Measurements from ENCODE around the gene THG1L.
"Not testable (repeated sequence)": the region's sequence is repeated elsewhere in the genome, so short reads cannot be mapped to it uniquely, and the experiment has no call there.

Gene THG1L

DNA sequence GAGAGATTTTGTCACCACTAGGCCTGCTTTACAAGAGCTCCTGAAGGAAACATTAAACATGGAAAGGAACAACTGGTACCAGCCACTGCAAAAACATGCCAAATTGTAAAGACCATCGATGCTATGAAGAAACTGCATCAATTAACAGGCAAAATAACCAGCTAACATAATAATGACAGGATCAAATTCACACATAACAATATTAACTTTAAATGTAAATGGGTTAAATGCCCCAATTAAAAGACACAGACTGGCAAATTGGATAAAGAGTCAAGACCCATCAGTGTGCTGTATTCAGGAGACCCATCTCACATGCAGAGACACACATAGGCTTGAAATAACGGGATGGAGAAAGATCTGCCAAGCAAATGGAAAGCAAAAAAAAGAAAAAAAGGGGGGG, 8.3 kb upstream of the THG1L start:
- not testable (repeated sequence) for H3K9ac ChIP-seq (ENCODE audit: low read length in 5 of 5); H3K4me1 ChIP-seq (ENCODE audit: control insufficient read depth in 5 of 5, insufficient read depth in 5 of 5, low read length in 5 of 5); H3K27me3 ChIP-seq (ENCODE audit: control insufficient read depth in 5 of 5, insufficient read depth in 4 of 5, low read length in 5 of 5)

DNA sequence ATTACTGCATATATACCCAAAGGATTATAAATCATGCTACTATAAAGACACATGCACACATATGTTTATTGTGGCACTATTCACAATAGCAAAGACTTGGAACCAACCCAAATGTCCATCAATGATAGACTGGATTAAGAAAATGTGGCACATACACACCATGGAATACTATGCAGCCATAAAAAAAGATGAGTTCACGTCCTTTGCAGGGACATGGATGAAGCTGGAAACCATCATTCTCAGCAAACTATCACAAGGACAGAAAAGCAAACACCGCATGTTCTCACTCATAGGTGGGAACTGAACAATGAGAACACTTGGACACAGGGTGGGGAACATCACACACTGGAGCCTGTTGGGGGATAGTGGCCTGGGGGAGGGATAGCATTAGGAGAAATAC, 4.6 kb upstream of the THG1L start:
- H3K9ac ChIP-seq (ENCODE audit: low read length in 5 of 5); H3K36me3 ChIP-seq (ENCODE audit: control insufficient read depth in 5 of 5, insufficient read depth in 5 of 5, low read length in 5 of 5); H3K27me3 ChIP-seq (ENCODE audit: control insufficient read depth in 5 of 5, insufficient read depth in 4 of 5, low read length in 5 of 5); H3K4me1 ChIP-seq (ENCODE audit: control insufficient read depth in 5 of 5, insufficient read depth in 5 of 5, low read length in 5 of 5); H3K27ac ChIP-seq (ENCODE audit: low read depth, low read length); H3K4me3 ChIP-seq (ENCODE audit: low read depth in 1 of 5, low read length in 5 of 5); H3K9me3 ChIP-seq (ENCODE audit: control insufficient read depth in 5 of 5, low read length in 5 of 5): not testable (repeated sequence)

More for the DNA sequence above, 8.3 kb upstream of the THG1L start:
- H3K4me3 ChIP-seq (ENCODE audit: low read depth in 1 of 5, low read length in 5 of 5); H3K36me3 ChIP-seq (ENCODE audit: control insufficient read depth in 5 of 5, insufficient read depth in 5 of 5, low read length in 5 of 5); H3K27ac ChIP-seq (ENCODE audit: low read depth, low read length); H3K9me3 ChIP-seq (ENCODE audit: control insufficient read depth in 5 of 5, low read length in 5 of 5): not testable (repeated sequence)

DNA sequence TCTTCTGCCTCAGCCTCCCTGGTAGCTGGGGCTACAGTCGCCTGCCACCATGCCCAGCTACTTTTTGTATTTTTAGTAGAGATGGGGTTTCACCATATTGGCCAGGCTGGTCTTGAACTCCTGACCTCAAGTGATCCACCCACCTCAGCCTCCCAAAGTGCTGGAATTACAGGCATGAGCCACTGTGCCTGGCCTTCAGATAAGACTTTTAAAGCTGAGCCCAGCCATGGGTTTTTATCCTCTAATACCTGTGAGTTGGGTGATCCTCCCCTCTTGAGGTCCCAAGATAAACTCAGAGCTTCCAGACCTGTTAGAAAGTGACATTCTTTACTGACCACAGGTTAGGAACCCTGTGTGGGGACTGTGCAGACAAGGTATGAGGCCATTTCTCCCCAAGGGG, 3.4 kb upstream of the THG1L start:
- H3K27ac ChIP-seq (ENCODE audit: low read depth, low read length); H3K9ac ChIP-seq (ENCODE audit: low read length in 5 of 5); H3K4me1 ChIP-seq (ENCODE audit: control insufficient read depth in 5 of 5, insufficient read depth in 5 of 5, low read length in 5 of 5); H3K4me3 ChIP-seq (ENCODE audit: low read depth in 1 of 5, low read length in 5 of 5); H3K36me3 ChIP-seq (ENCODE audit: control insufficient read depth in 5 of 5, insufficient read depth in 5 of 5, low read length in 5 of 5); H3K9me3 ChIP-seq (ENCODE audit: control insufficient read depth in 5 of 5, low read length in 5 of 5); H3K27me3 ChIP-seq (ENCODE audit: control insufficient read depth in 5 of 5, insufficient read depth in 4 of 5, low read length in 5 of 5): not testable (repeated sequence)

DNA sequence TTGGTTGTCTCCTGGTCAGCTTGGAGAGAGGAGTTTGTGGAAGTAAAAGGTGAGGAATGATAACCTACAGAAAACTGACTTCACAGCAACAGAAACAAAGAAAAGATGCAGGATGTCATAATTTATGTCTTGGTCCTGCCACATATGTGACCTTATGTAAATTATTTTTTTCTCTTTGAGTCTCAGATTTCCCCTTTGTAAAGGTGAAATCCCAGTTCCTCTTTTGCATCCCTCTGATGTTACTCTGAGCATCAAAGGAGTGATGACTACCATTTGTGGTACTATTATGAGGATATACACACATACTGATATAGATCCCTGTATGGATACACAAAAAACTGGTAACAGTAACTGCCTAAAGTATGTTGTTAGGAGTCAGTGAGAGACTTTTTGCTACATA, 1.4 kb upstream of the THG1L start:
- Histone ChIP-seq H3K9me3 (ENCODE audit: control insufficient read depth in 5 of 5, low read length in 5 of 5) (no peaks in the 10 kb centered on the region), H3K36me3 (ENCODE audit: control insufficient read depth in 5 of 5, insufficient read depth in 5 of 5, low read length in 5 of 5) (peaks cover 0 to 7% (median 4%) of the 10 kb centered on the region in 5 donors), H3K4me3 (ENCODE audit: low read depth in 1 of 5, low read length in 5 of 5) (no peak overlapping the region), H3K4me1 (ENCODE audit: control insufficient read depth in 5 of 5, insufficient read depth in 5 of 5, low read length in 5 of 5) (peaks cover 0 to 8% (median 5%) of the 10 kb centered on the region in 5 donors), H3K27me3 (ENCODE audit: control insufficient read depth in 5 of 5, insufficient read depth in 4 of 5, low read length in 5 of 5) (no peaks in the 10 kb centered on the region), H3K27ac (ENCODE audit: low read depth, low read length) (no peak overlapping the region), H3K9ac (ENCODE audit: low read length in 5 of 5) (no peak overlapping the region)

DNA sequence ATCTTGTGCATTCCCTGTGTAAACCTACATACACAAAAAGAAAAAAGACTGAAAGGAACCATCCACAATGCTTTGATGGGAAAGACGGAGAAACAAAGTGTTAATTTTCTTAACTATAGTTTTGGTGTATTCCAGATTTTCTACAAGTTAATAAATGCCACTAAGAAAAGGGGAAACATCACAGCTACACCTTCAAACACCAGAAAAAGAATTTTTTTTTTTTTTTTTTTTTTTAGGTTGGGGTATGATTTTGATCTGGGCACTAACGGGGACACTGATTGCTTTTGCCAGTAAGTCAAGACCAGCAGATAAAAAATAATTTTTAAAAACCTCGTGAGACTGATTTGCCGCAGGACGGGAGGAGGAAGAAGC, 334 bp upstream of the THG1L start:
- Histone ChIP-seq H3K9ac (ENCODE audit: low read length in 5 of 5) (peak overlapping the region in 4 of 5 donors; percentile 69 to 95 (median 83)), H3K4me1 (ENCODE audit: control insufficient read depth in 5 of 5, insufficient read depth in 5 of 5, low read length in 5 of 5) (peaks cover 0 to 8% (median 5%) of the 10 kb centered on the region in 5 donors), H3K4me3 (ENCODE audit: low read depth in 1 of 5, low read length in 5 of 5) (peak overlapping the region; percentile 81 to 98 (median 97)), H3K36me3 (ENCODE audit: control insufficient read depth in 5 of 5, insufficient read depth in 5 of 5, low read length in 5 of 5) (peaks cover 3 to 10% (median 7%) of the 10 kb centered on the region in 5 donors), H3K27me3 (ENCODE audit: control insufficient read depth in 5 of 5, insufficient read depth in 4 of 5, low read length in 5 of 5) (no peaks in the 10 kb centered on the region), H3K9me3 (ENCODE audit: control insufficient read depth in 5 of 5, low read length in 5 of 5) (no peaks in the 10 kb centered on the region), H3K27ac (ENCODE audit: low read depth, low read length) (peak overlapping the region; percentile 80)

DNA sequence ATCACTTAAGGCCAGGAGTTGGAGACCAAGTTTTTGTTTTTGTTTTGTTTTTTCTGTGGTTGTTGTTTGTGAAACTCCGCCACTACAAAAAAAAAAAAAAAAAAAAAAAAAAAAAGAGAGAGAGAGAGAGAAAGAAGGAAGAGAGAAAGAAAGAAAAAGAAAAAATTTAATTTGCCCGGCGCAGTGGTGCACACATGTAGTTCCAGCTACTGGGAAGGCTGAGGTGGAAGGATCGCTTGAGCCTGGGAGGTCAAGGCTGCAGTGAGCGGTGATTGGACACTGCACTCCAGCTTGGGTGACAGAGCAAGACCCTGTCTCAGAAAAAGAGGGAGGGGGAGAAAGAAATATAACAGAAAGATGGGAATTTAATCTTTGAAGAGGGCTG, 902 bp downstream of the THG1L start:
- Histone ChIP-seq H3K4me3 (ENCODE audit: low read depth in 1 of 5, low read length in 5 of 5) (peak overlapping the region; percentile 81 to 98 (median 97)), H3K4me1 (ENCODE audit: control insufficient read depth in 5 of 5, insufficient read depth in 5 of 5, low read length in 5 of 5) (peaks cover 0 to 8% (median 5%) of the 10 kb centered on the region in 5 donors), H3K9me3 (ENCODE audit: control insufficient read depth in 5 of 5, low read length in 5 of 5) (no peaks in the 10 kb centered on the region), H3K9ac (ENCODE audit: low read length in 5 of 5) (peak overlapping the region in 1 of 5 donors; percentile 91), H3K27ac (ENCODE audit: low read depth, low read length) (peak overlapping the region; percentile 80), H3K27me3 (ENCODE audit: control insufficient read depth in 5 of 5, insufficient read depth in 4 of 5, low read length in 5 of 5) (no peaks in the 10 kb centered on the region), H3K36me3 (ENCODE audit: control insufficient read depth in 5 of 5, insufficient read depth in 5 of 5, low read length in 5 of 5) (peaks cover 4 to 18% (median 9%) of the 10 kb centered on the region in 5 donors)

DNA sequence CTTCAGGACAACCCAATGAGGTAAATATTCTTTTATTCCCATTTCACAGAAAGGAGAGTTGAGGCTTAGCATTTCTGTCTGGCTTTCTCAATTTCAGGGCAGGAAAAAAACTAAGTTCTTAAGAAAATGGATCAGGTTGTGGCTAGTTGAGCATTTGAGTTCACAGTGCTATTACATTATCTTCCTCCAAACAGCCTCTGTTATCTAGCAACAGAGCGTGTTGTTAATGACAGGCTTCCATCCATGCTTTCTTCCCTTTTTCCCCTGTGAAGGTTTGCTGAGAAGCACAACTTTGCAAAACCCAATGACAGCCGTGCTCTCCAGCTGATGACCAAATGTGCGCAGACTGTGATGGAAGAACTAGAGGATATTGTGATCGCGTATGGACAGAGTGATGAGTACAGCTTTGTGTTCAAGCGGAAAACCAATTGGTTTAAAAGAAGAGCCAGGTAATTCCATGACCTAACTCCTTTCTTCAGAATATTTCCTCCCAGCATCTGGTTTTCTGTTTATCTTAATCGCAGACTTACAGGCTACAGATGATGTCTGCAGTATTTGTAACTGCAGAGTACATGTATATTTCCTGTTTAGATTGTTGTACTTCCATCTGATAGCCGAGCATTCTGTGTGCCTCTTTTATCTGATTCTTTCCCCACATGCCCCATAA, 1.5 kb downstream of the THG1L start:
- no peak overlapping the region for H3K4me3 ChIP-seq (ENCODE audit: low read depth in 1 of 5, low read length in 5 of 5)
- H3K36me3 ChIP-seq (ENCODE audit: control insufficient read depth in 5 of 5, insufficient read depth in 5 of 5, low read length in 5 of 5), result peaks cover 5 to 22% (median 9%) of the 10 kb centered on the region in 5 donors
- peaks cover 0 to 8% (median 5%) of the 10 kb centered on the region in 5 donors for H3K4me1 ChIP-seq (ENCODE audit: control insufficient read depth in 5 of 5, insufficient read depth in 5 of 5, low read length in 5 of 5)
- no peak overlapping the region for H3K9ac ChIP-seq (ENCODE audit: low read length in 5 of 5)
- no peaks in the 10 kb centered on the region for H3K27me3 ChIP-seq (ENCODE audit: control insufficient read depth in 5 of 5, insufficient read depth in 4 of 5, low read length in 5 of 5)
- no peaks in the 10 kb centered on the region for H3K9me3 ChIP-seq (ENCODE audit: control insufficient read depth in 5 of 5, low read length in 5 of 5)
- H3K27ac ChIP-seq (ENCODE audit: low read depth, low read length), result no peak overlapping the region

DNA sequence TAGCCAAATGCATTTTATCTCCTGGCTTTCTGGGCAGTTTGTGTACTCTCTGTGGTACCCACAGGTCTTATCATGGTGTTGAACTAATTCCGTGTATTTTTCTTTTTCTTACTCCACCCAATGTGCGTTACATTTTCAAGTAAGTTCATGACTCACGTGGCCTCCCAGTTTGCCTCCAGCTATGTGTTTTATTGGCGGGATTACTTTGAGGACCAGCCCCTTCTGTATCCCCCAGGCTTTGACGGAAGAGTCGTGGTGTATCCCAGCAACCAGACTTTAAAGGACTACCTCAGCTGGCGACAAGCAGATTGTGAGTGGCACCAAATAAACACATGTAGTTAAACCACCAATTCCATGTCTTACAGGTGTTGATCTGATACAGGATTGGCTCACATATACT, 3.2 kb downstream of the THG1L start:
- Histone ChIP-seq H3K27me3 (ENCODE audit: control insufficient read depth in 5 of 5, insufficient read depth in 4 of 5, low read length in 5 of 5) (no peaks in the 10 kb centered on the region), H3K4me3 (ENCODE audit: low read depth in 1 of 5, low read length in 5 of 5) (no peak overlapping the region), H3K36me3 (ENCODE audit: control insufficient read depth in 5 of 5, insufficient read depth in 5 of 5, low read length in 5 of 5) (peaks cover 5 to 33% (median 15%) of the 10 kb centered on the region in 5 donors), H3K4me1 (ENCODE audit: control insufficient read depth in 5 of 5, insufficient read depth in 5 of 5, low read length in 5 of 5) (peaks cover 0 to 8% (median 5%) of the 10 kb centered on the region in 5 donors), H3K9ac (ENCODE audit: low read length in 5 of 5) (no peak overlapping the region), H3K9me3 (ENCODE audit: control insufficient read depth in 5 of 5, low read length in 5 of 5) (no peaks in the 10 kb centered on the region), H3K27ac (ENCODE audit: low read depth, low read length) (no peak overlapping the region)

DNA sequence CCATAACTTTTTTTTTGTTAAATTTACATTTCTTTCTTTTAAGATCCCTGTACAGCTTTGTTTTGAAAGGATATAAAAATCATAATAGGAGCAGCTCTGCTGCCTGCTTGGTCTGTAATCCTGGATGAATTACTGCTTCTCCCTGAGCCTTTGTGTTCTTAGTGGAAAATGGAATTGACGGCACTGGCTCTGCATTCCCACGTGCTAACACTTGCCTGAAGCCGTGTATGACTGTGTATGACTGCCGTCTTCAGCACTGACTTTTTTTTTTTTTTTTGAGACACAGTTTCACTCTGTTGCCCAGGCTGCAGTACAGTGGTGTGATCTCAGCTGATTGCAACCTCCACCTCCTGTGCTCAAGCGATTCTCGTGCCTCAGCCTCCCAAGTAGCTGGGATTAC, 4.8 kb downstream of the THG1L start:
- no peak overlapping the region for H3K9ac ChIP-seq (ENCODE audit: low read length in 5 of 5)
- H3K36me3 ChIP-seq (ENCODE audit: control insufficient read depth in 5 of 5, insufficient read depth in 5 of 5, low read length in 5 of 5), result peaks cover 5 to 35% (median 16%) of the 10 kb centered on the region in 5 donors
- peaks cover 0 to 5% (median 5%) of the 10 kb centered on the region in 5 donors for H3K4me1 ChIP-seq (ENCODE audit: control insufficient read depth in 5 of 5, insufficient read depth in 5 of 5, low read length in 5 of 5)
- H3K4me3 ChIP-seq (ENCODE audit: low read depth in 1 of 5, low read length in 5 of 5), result no peak overlapping the region
- H3K9me3 ChIP-seq (ENCODE audit: control insufficient read depth in 5 of 5, low read length in 5 of 5), result no peaks in the 10 kb centered on the region
- no peaks in the 10 kb centered on the region for H3K27me3 ChIP-seq (ENCODE audit: control insufficient read depth in 5 of 5, insufficient read depth in 4 of 5, low read length in 5 of 5)
- H3K27ac ChIP-seq (ENCODE audit: low read depth, low read length), result no peak overlapping the region

DNA sequence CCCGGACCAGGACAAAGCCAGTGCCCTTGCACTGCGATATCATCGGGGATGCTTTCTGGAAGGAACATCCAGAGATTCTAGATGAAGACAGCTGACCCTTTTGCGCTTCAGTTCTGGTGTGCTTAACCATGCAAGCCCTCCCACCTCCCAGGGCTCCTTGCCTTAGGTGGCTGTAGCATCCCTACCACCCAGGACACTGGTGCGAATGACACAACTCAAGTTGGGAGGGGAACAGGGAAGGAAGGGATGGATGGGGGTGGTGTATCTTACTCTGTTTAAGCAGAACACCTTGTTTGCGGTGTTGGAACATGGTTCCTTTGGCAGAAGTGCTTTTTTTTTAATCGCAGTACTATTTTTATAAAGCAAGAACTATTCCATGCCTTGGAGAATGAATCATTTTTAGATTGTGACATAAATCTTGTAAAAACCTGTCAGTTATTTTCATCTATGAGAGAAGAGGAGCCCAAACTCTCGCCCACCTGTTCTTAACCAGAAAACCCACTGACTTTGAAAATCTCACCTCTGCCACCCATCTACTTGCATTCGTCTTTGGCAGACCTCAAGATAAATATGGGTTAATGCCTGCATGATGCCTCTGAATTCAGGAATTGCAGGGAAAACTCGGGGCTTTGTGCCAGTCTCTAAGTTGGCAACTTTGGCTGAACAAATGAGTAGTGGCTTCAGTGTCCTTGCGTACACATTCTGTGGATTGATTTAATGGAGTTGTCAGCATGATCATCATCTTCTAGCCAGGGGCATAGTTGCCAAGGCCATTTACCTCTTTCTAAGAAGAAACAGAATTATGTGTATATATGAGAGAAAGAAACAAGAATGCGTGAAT, 8.4 kb downstream of the THG1L start:
- Histone ChIP-seq H3K9ac (ENCODE audit: low read length in 5 of 5) (no peak overlapping the region), H3K4me1 (ENCODE audit: control insufficient read depth in 5 of 5, insufficient read depth in 5 of 5, low read length in 5 of 5) (peaks cover 6 to 12% (median 11%) of the 10 kb centered on the region in 5 donors), H3K27me3 (ENCODE audit: control insufficient read depth in 5 of 5, insufficient read depth in 4 of 5, low read length in 5 of 5) (no peaks in the 10 kb centered on the region), H3K27ac (ENCODE audit: low read depth, low read length) (no peak overlapping the region), H3K36me3 (ENCODE audit: control insufficient read depth in 5 of 5, insufficient read depth in 5 of 5, low read length in 5 of 5) (peaks cover 5 to 29% (median 12%) of the 10 kb centered on the region in 5 donors), H3K4me3 (ENCODE audit: low read depth in 1 of 5, low read length in 5 of 5) (no peak overlapping the region), H3K9me3 (ENCODE audit: control insufficient read depth in 5 of 5, low read length in 5 of 5) (no peaks in the 10 kb centered on the region)
